Anterior cingulate cortex (tissue), 58 donors: ENCODE measurements around the gene DCAF15.
A peak's percentile ranks its signal among the peaks of the same experiment; 100 is the strongest.
"Not testable (repeated sequence)": the region's sequence is repeated elsewhere in the genome, so short reads cannot be mapped to it uniquely, and the experiment has no call there.

Experiments used
- DNase-seq, 58 donors: peaks; one replicate each; lab custom pipeline; 2025; lab: John Stamatoyannopoulos, UW

DCAF15 gene, protein sequence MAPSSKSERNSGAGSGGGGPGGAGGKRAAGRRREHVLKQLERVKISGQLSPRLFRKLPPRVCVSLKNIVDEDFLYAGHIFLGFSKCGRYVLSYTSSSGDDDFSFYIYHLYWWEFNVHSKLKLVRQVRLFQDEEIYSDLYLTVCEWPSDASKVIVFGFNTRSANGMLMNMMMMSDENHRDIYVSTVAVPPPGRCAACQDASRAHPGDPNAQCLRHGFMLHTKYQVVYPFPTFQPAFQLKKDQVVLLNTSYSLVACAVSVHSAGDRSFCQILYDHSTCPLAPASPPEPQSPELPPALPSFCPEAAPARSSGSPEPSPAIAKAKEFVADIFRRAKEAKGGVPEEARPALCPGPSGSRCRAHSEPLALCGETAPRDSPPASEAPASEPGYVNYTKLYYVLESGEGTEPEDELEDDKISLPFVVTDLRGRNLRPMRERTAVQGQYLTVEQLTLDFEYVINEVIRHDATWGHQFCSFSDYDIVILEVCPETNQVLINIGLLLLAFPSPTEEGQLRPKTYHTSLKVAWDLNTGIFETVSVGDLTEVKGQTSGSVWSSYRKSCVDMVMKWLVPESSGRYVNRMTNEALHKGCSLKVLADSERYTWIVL

DNA sequence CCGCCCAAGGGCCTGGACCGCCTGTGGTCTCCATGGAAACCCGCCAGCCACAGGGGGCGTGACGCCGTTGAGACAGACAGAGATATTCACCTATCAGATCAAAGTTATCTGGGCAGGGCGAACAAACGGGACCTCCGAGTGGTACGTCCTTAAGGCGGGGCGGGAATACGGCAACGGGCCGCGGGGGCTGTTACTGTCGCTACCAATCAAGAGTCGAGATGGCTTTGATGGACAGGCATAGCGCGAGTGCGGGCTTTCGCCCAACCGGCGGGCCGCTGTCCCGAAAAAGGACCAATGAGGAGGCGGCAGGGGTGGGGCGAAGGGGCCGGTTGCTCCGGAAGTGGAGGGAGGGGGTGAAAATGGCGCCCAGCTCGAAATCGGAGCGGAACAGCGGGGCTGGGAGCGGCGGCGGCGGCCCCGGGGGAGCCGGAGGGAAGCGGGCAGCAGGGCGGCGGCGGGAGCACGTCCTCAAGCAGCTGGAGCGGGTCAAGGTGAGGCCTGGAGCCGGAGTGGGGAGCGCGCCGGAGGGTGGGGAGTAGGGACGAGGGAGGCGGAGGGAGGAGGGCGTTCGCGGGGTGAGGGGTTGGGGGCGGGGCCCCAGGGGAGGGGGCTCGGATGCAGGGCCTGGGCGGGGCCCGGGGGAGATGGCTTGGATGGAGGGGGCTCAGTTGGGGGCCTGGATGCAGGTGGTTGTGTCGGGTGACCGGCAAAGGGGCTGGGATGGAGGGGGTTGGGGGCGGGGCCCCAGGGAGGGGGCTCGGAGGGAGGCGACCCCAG, at the start of gene DCAF15:
Gene DCAF15, plus strand, starts transcription at position 356 of the 777 bp plus-strand sequence. Its CDS starts 4 bp downstream, at position 360.
- peak; percentile 81 to 100 (median 99) for DNase-seq

GRCh38 chr19:13902993-13903555, 49.2 kb upstream of the DCAF15 start:
- DNase-seq, result no peak

GRCh38 chr19:13905634-13906520, 46.4 kb upstream of the DCAF15 start, which contains the start of the genes BRME1 and CC2D1A:
Gene BRME1 (minus strand): TSS chr19:13906117. CDS start chr19:13904892, 1,225 bp downstream.
Gene CC2D1A (plus strand): TSS chr19:13906201. CDS start chr19:13906442, 241 bp downstream.
- peak; percentile 41 to 95 (median 86) for DNase-seq

GRCh38 chr19:13906521-13906904, 45.8 kb upstream of the DCAF15 start:
- peak in 1 of 58 donors; percentile 45 for DNase-seq

DNA sequence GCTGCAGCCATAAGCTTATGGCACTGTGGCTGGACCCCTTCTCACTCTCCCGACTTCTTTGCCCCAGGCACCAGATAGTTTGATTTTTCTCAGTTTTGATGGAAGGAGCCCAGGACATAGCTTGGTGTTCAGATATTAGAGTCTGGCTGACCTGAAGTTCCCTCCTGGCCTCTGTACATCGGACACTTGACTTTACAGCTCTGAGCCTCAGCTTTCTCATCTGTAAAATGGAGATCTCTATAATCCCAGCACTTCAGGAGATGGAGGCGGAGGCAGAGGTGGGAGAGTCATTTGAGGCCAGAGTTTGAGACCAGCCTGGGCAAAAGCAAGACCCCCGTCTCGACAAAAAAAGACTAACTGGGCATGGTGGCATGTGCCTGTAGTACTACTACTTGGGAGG, 45.4 kb upstream of the DCAF15 start:
- no peak for DNase-seq

DNA sequence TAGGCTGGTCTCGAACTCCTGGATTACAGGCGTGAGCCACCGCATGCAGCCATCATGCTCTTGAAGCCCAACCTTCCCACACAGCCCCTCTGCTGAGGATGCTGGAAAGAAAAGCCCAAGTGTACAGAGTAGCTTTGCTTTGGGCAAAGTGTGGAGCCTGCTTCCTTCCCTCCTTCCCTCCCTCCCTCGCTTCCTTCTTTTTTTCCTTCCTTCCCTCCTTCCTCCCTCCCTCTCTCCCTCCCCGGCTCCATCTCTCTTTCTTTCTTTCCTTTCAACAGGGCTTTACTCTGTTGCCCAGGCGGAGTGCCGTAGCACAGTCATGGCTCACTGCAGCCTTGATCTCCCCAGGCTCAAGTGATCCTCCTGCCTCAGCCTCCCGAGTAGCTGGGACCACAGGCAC, 43.6 kb upstream of the DCAF15 start:
- no peak for DNase-seq

- no peak for DNase-seq
Observed at GRCh38 chr19:13909430-13909829, 42.9 kb upstream of the DCAF15 start.

- DNase-seq, result no peak
Observed at GRCh38 chr19:13913352-13913751, 39.0 kb upstream of the DCAF15 start.

DNA sequence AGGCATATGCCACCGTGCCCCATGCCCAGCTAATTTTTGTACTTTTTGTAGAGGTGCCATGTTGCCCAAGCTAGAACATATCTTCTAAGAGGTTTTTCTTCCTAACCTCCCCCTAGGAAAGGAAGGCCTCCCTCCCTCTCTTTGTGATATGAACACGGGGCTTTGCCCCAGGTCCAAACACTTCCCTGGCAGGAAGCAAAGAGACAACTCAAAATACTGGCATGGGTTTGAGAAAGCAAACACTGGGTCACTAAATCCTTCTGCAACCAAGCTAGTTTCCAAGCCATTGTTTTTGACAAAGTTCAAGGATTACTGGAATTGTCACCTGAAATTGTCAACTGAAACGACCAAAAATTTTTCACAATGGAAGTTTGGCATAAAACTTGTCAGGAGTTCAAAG, 37.5 kb upstream of the DCAF15 start:
- DNase-seq, result no peak

- DNase-seq, result no peak
Observed at GRCh38 chr19:13917888-13918406, 34.4 kb upstream of the DCAF15 start.

DNA sequence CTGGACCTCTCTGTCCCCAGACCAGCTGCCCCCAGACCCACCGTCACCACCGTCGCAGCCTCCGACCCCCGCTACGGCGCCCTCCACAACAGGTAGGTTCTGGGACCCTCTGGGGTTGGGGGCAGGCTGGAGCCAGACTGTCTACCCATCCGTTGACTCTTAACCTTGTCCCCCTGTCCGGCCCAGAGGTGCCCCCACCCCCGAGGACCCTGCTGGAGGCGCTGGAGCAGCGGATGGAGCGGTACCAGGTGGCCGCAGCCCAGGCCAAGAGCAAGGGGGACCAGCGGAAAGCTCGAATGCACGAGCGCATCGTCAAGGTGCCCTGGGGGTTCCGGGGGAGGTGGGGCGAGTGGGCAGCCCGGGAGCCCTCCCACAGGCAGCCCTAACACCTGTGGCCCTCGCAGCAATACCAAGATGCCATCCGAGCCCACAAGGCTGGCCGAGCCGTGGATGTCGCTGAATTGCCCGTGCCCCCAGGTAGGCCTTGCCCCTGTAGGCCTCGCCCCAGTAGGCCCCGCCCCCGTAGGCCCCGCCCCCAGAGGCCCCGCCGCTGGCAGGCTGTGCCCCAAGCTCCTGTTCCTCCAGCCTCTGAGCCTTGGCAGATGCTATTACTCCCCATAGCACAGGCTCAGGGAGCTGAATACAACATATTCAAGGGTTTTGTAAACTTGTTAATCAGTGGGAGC, 33.4 kb upstream of the DCAF15 start:
- DNase-seq, result no peak

DNA sequence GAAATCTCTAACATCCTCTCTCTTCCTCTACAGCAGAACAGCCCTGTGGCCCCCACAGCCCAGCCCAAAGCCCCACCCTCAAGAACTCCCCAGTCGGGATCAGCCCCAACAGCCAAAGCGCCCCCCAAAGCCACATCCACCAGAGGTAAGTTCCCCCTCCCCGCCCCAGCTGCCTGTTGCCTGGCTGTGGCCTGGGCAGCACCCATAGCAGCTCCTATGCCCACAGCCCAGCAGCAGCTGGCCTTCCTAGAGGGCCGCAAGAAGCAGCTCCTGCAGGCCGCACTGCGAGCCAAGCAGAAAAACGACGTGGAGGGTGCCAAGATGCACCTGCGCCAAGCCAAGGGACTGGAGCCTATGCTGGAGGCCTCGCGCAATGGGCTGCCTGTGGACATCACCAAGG, 31.8 kb upstream of the DCAF15 start:
- no peak for DNase-seq

GRCh38 chr19:13920940-13921747, 31.2 kb upstream of the DCAF15 start:
- DNase-seq, result peak in 26 of 58 donors; percentile 4 to 59 (median 14)

DNA sequence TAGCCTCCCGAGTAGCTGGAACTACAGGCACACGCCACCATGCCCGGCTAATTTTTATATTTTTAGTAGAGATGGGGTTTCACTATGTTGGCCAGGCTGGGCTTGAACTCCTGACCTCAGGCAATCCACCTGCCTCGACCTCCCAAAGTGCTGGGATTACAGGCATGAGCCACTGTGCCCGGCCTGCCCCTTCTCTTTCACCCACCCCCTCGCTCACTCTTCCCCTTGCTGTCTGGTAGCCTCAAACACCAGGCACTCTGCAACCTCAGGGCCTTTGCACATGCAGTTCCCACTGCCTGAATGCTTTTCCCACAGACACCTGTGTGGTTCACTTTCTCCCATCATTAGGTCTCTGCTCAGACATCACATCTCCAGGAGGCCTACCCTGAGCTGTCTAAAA, 30.2 kb upstream of the DCAF15 start:
- DNase-seq, result not testable (repeated sequence)

DNA sequence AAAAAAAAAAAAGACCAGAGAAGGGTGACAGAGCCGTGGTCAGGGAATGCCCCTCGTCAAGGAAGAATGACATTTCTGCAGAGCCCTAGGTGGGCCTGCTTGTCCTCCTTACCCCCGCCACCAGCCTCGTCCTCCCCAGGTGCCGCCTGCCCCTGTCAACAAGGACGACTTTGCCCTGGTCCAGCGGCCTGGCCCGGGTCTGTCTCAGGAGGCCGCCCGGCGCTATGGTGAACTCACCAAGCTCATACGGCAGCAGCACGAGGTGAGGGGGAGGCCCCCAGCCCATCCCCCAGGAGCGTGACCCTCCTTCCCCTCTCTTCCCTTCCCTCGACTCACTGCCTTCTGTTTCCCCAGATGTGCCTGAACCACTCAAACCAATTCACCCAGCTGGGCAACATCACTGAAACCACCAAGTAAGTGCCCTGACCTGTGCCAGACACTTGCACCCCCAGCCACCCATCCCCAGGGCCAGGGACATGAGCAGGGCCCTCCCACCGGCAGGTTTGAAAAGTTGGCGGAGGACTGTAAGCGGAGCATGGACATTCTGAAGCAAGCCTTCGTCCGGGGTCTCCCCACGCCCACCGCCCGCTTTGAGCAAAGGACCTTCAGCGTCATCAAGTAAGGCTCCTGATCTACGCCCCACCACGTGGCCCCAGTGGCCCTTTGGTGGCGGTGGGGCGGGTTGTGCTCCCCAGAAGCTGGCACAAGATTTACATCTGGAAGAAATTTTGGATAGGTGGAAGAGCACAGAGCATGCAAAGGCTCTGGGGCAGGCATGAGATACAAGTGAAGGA, 28.9 kb upstream of the DCAF15 start:
- no peak for DNase-seq

DNA sequence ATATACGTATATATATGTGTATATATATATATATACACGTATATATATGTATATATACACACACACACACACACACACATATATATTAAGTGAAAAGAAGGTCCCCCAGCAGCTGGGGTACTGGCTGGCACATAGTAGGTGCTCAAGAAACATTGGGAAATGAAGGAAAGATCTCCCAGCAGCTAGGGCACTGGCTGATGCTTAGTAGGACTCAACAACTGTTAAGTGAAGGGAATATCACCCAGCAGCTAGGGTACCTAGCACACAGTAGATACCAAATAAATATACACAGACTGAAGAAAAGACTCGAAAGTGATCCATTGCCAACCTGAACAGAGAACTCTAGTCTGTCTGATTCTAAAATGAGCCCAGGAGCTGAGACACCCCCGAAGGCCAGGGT, 26.3 kb upstream of the DCAF15 start:
- no peak for DNase-seq

GRCh38 chr19:13926715-13927114, 25.6 kb upstream of the DCAF15 start:
- no peak for DNase-seq
